Hepatocyte (in vitro differentiated cells): Measurements from ENCODE around the gene ZFX. TPM values are rescaled to one million over a fixed set of nuclear protein-coding genes. Genes with fewer than 3 reads are reported as not detected.

Source experiments
- DNase-seq: peaks from one replicate; pipeline ENCODE4 v3.0.0-alpha.2; 2016; ENCODE audit warnings: low spot score
- H2AFZ ChIP-seq: fragments of 200-600 bp; sonication (generic); 2 replicates; pipeline ENCODE4 v1.6.0; 2016; ENCODE audit warnings: antibody characterized with exemption, mild to moderate bottlenecking
- H3K27ac ChIP-seq: fragments of 200-600 bp; sonication (generic); 2 replicates; pipeline ENCODE4 v1.5.1; 2016; ENCODE audit warnings: mild to moderate bottlenecking
- H3K27me3 ChIP-seq: fragments of 200-600 bp; sonication (generic); 2 replicates; pipeline ENCODE4 v1.6.1; 2016
- H3K36me3 ChIP-seq: fragments of 200-600 bp; sonication (generic); replicated peaks from 2 replicates; pipeline ENCODE4 v1.5.1; 2016; ENCODE audit warnings: low read depth; ENCODE audit not compliant: insufficient read depth
- H3K4me1 ChIP-seq: fragments of 200-600 bp; sonication (generic); 2 replicates; pipeline ENCODE4 v1.5.1; 2016; ENCODE audit warnings: mild to moderate bottlenecking, moderate library complexity; ENCODE audit not compliant: insufficient read depth
- H3K4me2 ChIP-seq: fragments of 200-600 bp; sonication (generic); 2 replicates; pipeline ENCODE4 v1.6.0; 2016
- H3K4me3 ChIP-seq: fragments of 200-600 bp; sonication (generic); 2 replicates; pipeline ENCODE4 v1.5.1; 2016; ENCODE audit warnings: mild to moderate bottlenecking
- H3K79me2 ChIP-seq: fragments of 200-600 bp; sonication (generic); 2 replicates; pipeline ENCODE4 v1.6.0; 2017; ENCODE audit warnings: mild to moderate bottlenecking
- H3K9me2 ChIP-seq: fragments of 200-600 bp; sonication (generic); replicated peaks from 2 replicates; pipeline ENCODE4 v1.6.0; 2017; ENCODE audit warnings: mild to moderate bottlenecking; ENCODE audit not compliant: insufficient read depth
- H3K9me3 ChIP-seq: fragments of 200-600 bp; sonication (generic); 2 replicates; pipeline ENCODE4 v1.5.1; 2016; ENCODE audit warnings: low read depth, mild to moderate bottlenecking
- H4K20me1 ChIP-seq: fragments of 200-600 bp; sonication (generic); 2 replicates; pipeline ENCODE4 v1.6.0; 2016; ENCODE audit warnings: mild to moderate bottlenecking; ENCODE audit not compliant: insufficient read depth, poor library complexity, severe bottlenecking
- EZH2 ChIP-seq: fragments of 200-600 bp; sonication (generic); IDR thresholded peaks from 2 replicates; pipeline ENCODE4 v1.6.1; 2016; ENCODE audit warnings: antibody characterized with exemption, mild to moderate bottlenecking, borderline replicate concordance
- EZH2phosphoT487 ChIP-seq: fragments of 200-600 bp; sonication (generic); IDR thresholded peaks from one replicate; pipeline ENCODE4 v1.6.1; 2018; ENCODE audit warnings: antibody characterized with exemption, mild to moderate bottlenecking, low read depth, moderate library complexity; ENCODE audit not compliant: unreplicated experiment, severe bottlenecking
- WGBS: methylation state at CpG from one replicate; pipeline ENCODE4 v1.1.6; 2016; ENCODE audit warnings: low lambda C conversion rate; ENCODE audit errors: missing lambda C conversion rate; 5-methylcytosine and 5-hydroxymethylcytosine counted together
- polyA plus RNA-seq: library from polyadenylated mRNA; unstranded; fragments of >200 nt; fragmentation: Nextera tagmentation; extraction: Ambion mirVana; gene quantifications from 2 replicates; pipeline ENCODE4 v1.2.1, GENCODE V29; 2016
- total RNA-seq: library from RNA; depleted of rRNA; stranded (reverse); fragments of >200 nt; gene quantifications from 2 replicates; pipeline ENCODE4 v1.2.3, GENCODE V29; 2014
- TF ChIP-seq, protein P1 (sequence below): fragments of 200-600 bp; sonication (generic); IDR thresholded peaks from 2 replicates; pipeline ENCODE4 v1.5.1; 2016; ENCODE audit warnings: antibody characterized with exemption, mild to moderate bottlenecking; ENCODE audit not compliant: poor library complexity

The ZFX gene
- total and polyA plus RNA-seq, 2 experiments from 2014 or later: 31.5 to 74.0 TPM

DNA sequence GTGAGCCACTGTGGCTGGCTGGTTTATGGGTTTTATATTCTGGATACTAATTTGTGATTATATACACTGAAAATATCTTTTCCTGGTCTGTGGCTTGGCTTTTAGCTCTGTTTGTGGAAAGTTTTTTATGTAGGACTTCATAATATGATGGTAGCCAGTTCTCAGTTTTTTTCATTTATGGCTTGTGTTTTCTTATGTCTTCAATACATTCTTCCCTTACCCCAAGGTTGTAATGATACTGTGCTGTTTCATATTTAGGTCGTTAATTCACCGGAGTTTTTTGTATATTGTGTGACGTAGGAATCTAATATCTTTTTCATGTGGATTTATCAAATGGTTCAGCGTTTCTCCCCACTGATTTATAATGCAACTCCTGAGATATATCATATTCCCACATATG lies 6.6 kb downstream of the ZFX start:
- Histone ChIP-seq H3K4me2 (no peak overlapping the region), H3K9me2 (no peaks in the 10 kb centered on the region), H3K36me3 (no peaks in the 10 kb centered on the region), H3K27ac (no peak overlapping the region), H3K4me3 (no peak overlapping the region), H3K79me2 (peaks cover 100% of the 10 kb centered on the region), H3K9me3 (no peaks in the 10 kb centered on the region), H3K4me1 (peaks cover 51% of the 10 kb centered on the region), H2AFZ (no peak overlapping the region), H3K27me3 (no peaks in the 10 kb centered on the region), H4K20me1 (peaks cover 100% of the 10 kb centered on the region)
- WGBS: 91% methylated on average over 4 of the region's 4 CpGs
- TF ChIP-seq EZH2: no peak
- no peak for TF ChIP-seq EZH2phosphoT487
- TF ChIP-seq, protein P1, sequence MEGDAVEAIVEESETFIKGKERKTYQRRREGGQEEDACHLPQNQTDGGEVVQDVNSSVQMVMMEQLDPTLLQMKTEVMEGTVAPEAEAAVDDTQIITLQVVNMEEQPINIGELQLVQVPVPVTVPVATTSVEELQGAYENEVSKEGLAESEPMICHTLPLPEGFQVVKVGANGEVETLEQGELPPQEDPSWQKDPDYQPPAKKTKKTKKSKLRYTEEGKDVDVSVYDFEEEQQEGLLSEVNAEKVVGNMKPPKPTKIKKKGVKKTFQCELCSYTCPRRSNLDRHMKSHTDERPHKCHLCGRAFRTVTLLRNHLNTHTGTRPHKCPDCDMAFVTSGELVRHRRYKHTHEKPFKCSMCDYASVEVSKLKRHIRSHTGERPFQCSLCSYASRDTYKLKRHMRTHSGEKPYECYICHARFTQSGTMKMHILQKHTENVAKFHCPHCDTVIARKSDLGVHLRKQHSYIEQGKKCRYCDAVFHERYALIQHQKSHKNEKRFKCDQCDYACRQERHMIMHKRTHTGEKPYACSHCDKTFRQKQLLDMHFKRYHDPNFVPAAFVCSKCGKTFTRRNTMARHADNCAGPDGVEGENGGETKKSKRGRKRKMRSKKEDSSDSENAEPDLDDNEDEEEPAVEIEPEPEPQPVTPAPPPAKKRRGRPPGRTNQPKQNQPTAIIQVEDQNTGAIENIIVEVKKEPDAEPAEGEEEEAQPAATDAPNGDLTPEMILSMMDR: no peak
- no peak for DNase-seq

DNA sequence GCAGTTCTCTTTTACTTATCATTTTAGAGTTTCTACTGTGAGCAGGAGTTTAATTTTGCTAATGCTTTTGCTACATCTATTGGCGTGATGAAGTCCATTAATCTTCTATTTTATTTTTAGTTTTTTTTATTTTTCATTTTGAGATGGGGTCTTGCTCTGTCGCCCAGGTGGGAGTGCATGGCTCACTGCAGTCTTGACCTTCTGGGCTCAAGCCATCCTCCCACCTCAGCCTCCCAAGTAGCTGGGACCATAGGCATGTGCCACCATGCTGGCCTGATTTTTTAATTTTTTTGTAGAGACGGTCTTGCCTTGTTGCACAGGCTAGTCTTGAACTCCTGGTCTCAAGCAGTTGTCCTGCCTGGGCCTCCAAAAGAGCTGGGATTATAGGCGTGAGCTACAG lies 9.4 kb downstream of the ZFX start:
- DNase-seq: no peak
- Histone ChIP-seq H3K4me2 (no peak overlapping the region), H3K4me3 (no peak overlapping the region), H3K4me1 (peaks cover 24% of the 10 kb centered on the region), H3K27me3 (no peaks in the 10 kb centered on the region), H3K79me2 (peaks cover 100% of the 10 kb centered on the region), H3K9me2 (no peaks in the 10 kb centered on the region), H3K9me3 (no peaks in the 10 kb centered on the region), H2AFZ (no peak overlapping the region), H3K27ac (no peak overlapping the region), H3K36me3 (no peaks in the 10 kb centered on the region), H4K20me1 (peaks cover 100% of the 10 kb centered on the region)
- 98% methylated on average over 4 of the region's 4 CpGs for WGBS
- no peak for TF ChIP-seq EZH2
- TF ChIP-seq EZH2phosphoT487: no peak
- TF ChIP-seq, protein P1: no peak

DNA sequence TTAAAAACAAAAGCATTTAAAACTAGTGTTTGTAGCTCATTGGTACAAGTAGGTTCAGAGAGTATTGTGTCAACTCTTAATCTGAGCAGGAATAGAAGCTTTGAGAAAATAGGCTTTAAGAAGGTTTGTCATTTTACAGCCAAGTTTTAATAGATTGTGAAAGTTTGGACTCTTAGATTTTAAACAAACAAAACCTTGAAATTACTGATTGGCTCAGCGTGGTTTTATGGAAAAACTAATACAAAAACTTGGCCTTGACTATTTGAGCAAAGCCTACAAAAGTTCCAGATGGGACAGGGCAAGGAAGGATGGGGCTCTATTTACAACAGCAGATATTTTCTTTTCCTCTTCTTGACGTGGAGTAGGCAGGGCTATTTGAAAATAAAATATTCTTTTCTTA lies 16.5 kb downstream of the ZFX start:
- H3K27me3 ChIP-seq: no peaks in the 10 kb centered on the region
- H3K27ac ChIP-seq: no peak overlapping the region
- no peaks in the 10 kb centered on the region for H3K36me3 ChIP-seq
- 34% methylated on average over 2 of the region's 2 CpGs for WGBS
- no peaks in the 10 kb centered on the region for H3K9me2 ChIP-seq
- peaks cover 99% of the 10 kb centered on the region for H4K20me1 ChIP-seq
- H3K4me1 ChIP-seq: peaks cover 40% of the 10 kb centered on the region
- H3K9me3 ChIP-seq: no peaks in the 10 kb centered on the region
- DNase-seq: no peak
- H3K4me2 ChIP-seq: no peak overlapping the region
- TF ChIP-seq, protein P1: no peak
- TF ChIP-seq EZH2: no peak
- no peak for TF ChIP-seq EZH2phosphoT487
- peaks cover 100% of the 10 kb centered on the region for H3K79me2 ChIP-seq
- H3K4me3 ChIP-seq: no peak overlapping the region
- no peak overlapping the region for H2AFZ ChIP-seq
